ENCODE results near the gene CLCC1. TPM values are rescaled to one million over a fixed set of nuclear protein-coding genes. Genes with fewer than 3 reads are reported as not detected.

CLCC1 gene, protein sequence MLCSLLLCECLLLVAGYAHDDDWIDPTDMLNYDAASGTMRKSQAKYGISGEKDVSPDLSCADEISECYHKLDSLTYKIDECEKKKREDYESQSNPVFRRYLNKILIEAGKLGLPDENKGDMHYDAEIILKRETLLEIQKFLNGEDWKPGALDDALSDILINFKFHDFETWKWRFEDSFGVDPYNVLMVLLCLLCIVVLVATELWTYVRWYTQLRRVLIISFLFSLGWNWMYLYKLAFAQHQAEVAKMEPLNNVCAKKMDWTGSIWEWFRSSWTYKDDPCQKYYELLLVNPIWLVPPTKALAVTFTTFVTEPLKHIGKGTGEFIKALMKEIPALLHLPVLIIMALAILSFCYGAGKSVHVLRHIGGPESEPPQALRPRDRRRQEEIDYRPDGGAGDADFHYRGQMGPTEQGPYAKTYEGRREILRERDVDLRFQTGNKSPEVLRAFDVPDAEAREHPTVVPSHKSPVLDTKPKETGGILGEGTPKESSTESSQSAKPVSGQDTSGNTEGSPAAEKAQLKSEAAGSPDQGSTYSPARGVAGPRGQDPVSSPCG
- 42.8 and 51.9 TPM in 2 replicates for total RNA-seq

GRCh38 chr1:108963052-108963686 is at the start of gene CLCC1:
Gene CLCC1, minus strand, starts transcription at chr1:108963484. Its CDS starts 13,047 bp downstream, at chr1:108950437.

Small RNAs within 50 kb of the gene (small RNA-seq; reads per million reads assigned to genes)
- not detected for gene BX679664.2 (ENCODE audit: low replicate concordance)

Other genes with a start within 250 kb of the CLCC1 start
- 42.9 and 46.0 TPM in 2 replicates for gene STXBP3, start 216.8 kb downstream of the CLCC1 start, total RNA-seq
- not detected in 2 replicates for gene AKNAD1, start 106.4 kb downstream of the CLCC1 start, total RNA-seq
- 6.8 and 38.8 TPM in 2 replicates for gene GPSM2, start 86.5 kb downstream of the CLCC1 start, total RNA-seq
- gene WDR47, start 78.6 kb upstream of the CLCC1 start, total RNA-seq = 13.8 and 23.6 TPM in 2 replicates
- 102 and 219 TPM in 2 replicates for gene TAF13, start 112.5 kb upstream of the CLCC1 start, total RNA-seq
- gene TMEM167B, start 127.3 kb upstream of the CLCC1 start, total RNA-seq = 22.1 and 24.5 TPM in 2 replicates
- 0.22 and 0.43 TPM in 2 replicates for gene ELAPOR1, start 150.6 kb upstream of the CLCC1 start, total RNA-seq

All from placental pericyte (primary cell).